ENCODE data around the gene NOL4L. TPM values are rescaled to one million over a fixed set of nuclear protein-coding genes. Genes with fewer than 3 reads are reported as not detected.
"Not testable (repeated sequence)": the region's sequence is repeated elsewhere in the genome, so short reads cannot be mapped to it uniquely, and the experiment has no call there.

Gene NOL4L
- total RNA-seq, 1 donor from 2014 or later: 30.5 TPM

DNA sequence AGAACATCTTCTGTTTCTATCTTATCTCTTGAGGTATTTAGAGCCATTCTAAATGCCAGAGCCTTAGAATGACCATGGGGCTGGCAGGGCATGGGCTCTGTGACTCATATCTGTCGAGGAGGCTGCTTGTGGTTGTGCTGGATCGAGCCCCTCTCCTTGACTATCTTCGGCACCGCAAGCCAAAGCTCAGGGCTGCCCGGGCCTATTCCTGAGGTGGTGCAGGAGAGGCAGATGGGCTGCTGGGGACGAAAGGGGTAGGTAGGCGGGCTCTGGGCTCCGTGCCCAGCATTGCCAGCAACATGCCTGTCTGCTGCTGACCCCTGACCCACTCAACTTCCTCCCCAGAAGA is 89.9 kb downstream of the NOL4L start:
- TF ChIP-seq, protein P1, sequence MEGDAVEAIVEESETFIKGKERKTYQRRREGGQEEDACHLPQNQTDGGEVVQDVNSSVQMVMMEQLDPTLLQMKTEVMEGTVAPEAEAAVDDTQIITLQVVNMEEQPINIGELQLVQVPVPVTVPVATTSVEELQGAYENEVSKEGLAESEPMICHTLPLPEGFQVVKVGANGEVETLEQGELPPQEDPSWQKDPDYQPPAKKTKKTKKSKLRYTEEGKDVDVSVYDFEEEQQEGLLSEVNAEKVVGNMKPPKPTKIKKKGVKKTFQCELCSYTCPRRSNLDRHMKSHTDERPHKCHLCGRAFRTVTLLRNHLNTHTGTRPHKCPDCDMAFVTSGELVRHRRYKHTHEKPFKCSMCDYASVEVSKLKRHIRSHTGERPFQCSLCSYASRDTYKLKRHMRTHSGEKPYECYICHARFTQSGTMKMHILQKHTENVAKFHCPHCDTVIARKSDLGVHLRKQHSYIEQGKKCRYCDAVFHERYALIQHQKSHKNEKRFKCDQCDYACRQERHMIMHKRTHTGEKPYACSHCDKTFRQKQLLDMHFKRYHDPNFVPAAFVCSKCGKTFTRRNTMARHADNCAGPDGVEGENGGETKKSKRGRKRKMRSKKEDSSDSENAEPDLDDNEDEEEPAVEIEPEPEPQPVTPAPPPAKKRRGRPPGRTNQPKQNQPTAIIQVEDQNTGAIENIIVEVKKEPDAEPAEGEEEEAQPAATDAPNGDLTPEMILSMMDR (IDR thresholded peaks at IDR 0.05): no peak
- H3K4me1 Mint-ChIP-seq (ENCODE audit: unreplicated experiment): peaks cover 1% of the 10 kb centered on the region
- no peaks in the 10 kb centered on the region for H3K27me3 Mint-ChIP-seq (ENCODE audit: unreplicated experiment)
- no peak overlapping the region for H3K27ac Mint-ChIP-seq (ENCODE audit: unreplicated experiment)
- no peak overlapping the region for H3K4me3 Mint-ChIP-seq (ENCODE audit: unreplicated experiment)
- H3K36me3 Mint-ChIP-seq (ENCODE audit: unreplicated experiment): peaks cover 6% of the 10 kb centered on the region
- DNase-seq (ENCODE audit: extremely low spot score, unreplicated experiment): no peak
- H3K9me3 Mint-ChIP-seq (ENCODE audit: unreplicated experiment): no peaks in the 10 kb centered on the region

- Mint-ChIP-seq H3K27ac (ENCODE audit: unreplicated experiment) (no peak overlapping the region), H3K27me3 (ENCODE audit: unreplicated experiment) (no peaks in the 10 kb centered on the region), H3K4me3 (ENCODE audit: unreplicated experiment) (no peak overlapping the region), H3K4me1 (ENCODE audit: unreplicated experiment) (peaks cover 1% of the 10 kb centered on the region), H3K9me3 (ENCODE audit: unreplicated experiment) (no peaks in the 10 kb centered on the region), H3K36me3 (ENCODE audit: unreplicated experiment) (peaks cover 5% of the 10 kb centered on the region)
- DNase-seq (ENCODE audit: extremely low spot score, unreplicated experiment): no peak
- TF ChIP-seq, protein P1 (IDR thresholded peaks at IDR 0.05): no peak
These were observed 90.5 kb downstream of the NOL4L start for GRCh38 chr20:32494483-32495216.

DNA sequence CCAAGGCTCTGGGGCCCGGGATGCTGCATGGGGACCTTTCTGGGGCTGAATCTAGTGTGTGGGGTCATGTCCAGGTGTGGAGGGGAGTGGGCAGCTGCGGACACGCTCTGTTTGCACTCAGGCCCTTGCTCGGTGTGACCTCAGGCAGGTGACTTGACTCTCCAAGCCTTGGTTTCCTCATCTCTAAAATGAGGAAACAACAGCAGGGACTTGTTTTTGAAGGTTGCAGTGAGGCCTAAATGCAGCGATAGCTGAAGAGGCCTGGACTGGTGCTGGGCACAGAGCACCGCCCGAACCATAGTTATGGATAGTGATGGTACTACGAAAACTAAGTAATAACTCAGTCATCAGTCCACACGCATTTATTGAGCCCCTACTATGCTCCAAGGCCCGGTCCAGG is 91.8 kb downstream of the NOL4L start:
- H3K36me3 Mint-ChIP-seq (ENCODE audit: unreplicated experiment): peaks cover 3% of the 10 kb centered on the region
- no peak overlapping the region for H3K4me3 Mint-ChIP-seq (ENCODE audit: unreplicated experiment)
- H3K9me3 Mint-ChIP-seq (ENCODE audit: unreplicated experiment): no peaks in the 10 kb centered on the region
- H3K27ac Mint-ChIP-seq (ENCODE audit: unreplicated experiment): no peak overlapping the region
- no peak for DNase-seq (ENCODE audit: extremely low spot score, unreplicated experiment)
- H3K27me3 Mint-ChIP-seq (ENCODE audit: unreplicated experiment): no peaks in the 10 kb centered on the region
- H3K4me1 Mint-ChIP-seq (ENCODE audit: unreplicated experiment): peaks cover 1% of the 10 kb centered on the region
- TF ChIP-seq, protein P1 (IDR thresholded peaks at IDR 0.05): no peak

DNA sequence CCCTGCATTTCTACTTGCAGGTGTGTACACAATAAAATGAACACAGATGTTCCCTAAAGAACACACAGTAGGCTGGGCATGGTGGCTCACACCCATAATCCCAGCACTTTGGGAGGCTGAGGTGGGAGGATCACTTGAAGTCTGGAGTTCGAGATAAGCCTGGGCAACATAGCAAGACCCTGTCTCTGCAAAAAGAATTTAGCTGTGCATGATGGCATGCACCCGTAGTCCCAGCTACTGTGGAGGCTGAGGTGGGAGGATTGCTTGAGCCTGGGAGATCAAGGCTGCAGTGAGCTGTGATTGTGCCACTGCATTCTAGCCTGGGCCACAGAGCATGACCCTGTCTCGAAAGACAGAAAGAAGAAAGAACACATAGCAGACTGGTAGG is 93.4 kb downstream of the NOL4L start:
- not testable (repeated sequence) for H3K27me3 Mint-ChIP-seq (ENCODE audit: unreplicated experiment); H3K4me1 Mint-ChIP-seq (ENCODE audit: unreplicated experiment); H3K27ac Mint-ChIP-seq (ENCODE audit: unreplicated experiment); DNase-seq (ENCODE audit: extremely low spot score, unreplicated experiment); H3K4me3 Mint-ChIP-seq (ENCODE audit: unreplicated experiment); H3K9me3 Mint-ChIP-seq (ENCODE audit: unreplicated experiment); H3K36me3 Mint-ChIP-seq (ENCODE audit: unreplicated experiment)

- Mint-ChIP-seq H3K27me3 (ENCODE audit: unreplicated experiment) (no peaks in the 10 kb centered on the region), H3K4me3 (ENCODE audit: unreplicated experiment) (no peak overlapping the region), H3K27ac (ENCODE audit: unreplicated experiment) (no peak overlapping the region), H3K9me3 (ENCODE audit: unreplicated experiment) (no peaks in the 10 kb centered on the region), H3K4me1 (ENCODE audit: unreplicated experiment) (no peaks in the 10 kb centered on the region), H3K36me3 (ENCODE audit: unreplicated experiment) (peaks cover 6% of the 10 kb centered on the region)
- TF ChIP-seq, protein P1 (IDR thresholded peaks at IDR 0.05): no peak
- no peak for DNase-seq (ENCODE audit: extremely low spot score, unreplicated experiment)
These were observed 94.0 kb downstream of the NOL4L start for GRCh38 chr20:32490942-32491763.
